Spinal cord (tissue), 10 donors: ENCODE data around the gene LHFPL6. TPM values are rescaled to one million over a fixed set of nuclear protein-coding genes. Genes with fewer than 3 reads are reported as not detected.

Experiments
- DNase-seq, 6 donors: peaks; one replicate each; pipeline versions ENCODE4 v3.0.0 to v3.0.0-alpha.2; 2013 to 2015; ENCODE audit warnings: low spot score in 6 of 6, low read depth in 4 of 6
- H3K27ac ChIP-seq: one replicate; pipeline ENCODE4 v1.5.1; 2013; ENCODE audit warnings: low read depth, low read length, control low read depth
- H3K27me3 ChIP-seq: one replicate; pipeline ENCODE4 v1.6.1; 2013; ENCODE audit warnings: low read length; ENCODE audit not compliant: control insufficient read depth, insufficient read depth
- H3K36me3 ChIP-seq: one replicate; pipeline ENCODE4 v1.6.1; 2013; ENCODE audit warnings: low read length; ENCODE audit not compliant: control insufficient read depth, insufficient read depth
- H3K4me1 ChIP-seq: one replicate; pipeline ENCODE4 v1.6.1; 2013; ENCODE audit warnings: low read length; ENCODE audit not compliant: control insufficient read depth, insufficient read depth
- H3K4me3 ChIP-seq: one replicate; pipeline ENCODE4 v1.5.1; 2013; ENCODE audit warnings: low read depth, low read length, control low read depth
- H3K9me3 ChIP-seq: one replicate; pipeline ENCODE4 v1.6.1; 2013; ENCODE audit warnings: low read length; ENCODE audit not compliant: control insufficient read depth, insufficient read depth
- WGBS: methylation state at CpG from one replicate; pipeline ENCODE4 v1.1.5; 2013; ENCODE audit warnings: missing lambda C conversion rate; ENCODE audit not compliant: insufficient coverage; 5-methylcytosine and 5-hydroxymethylcytosine counted together
- polyA plus RNA-seq, 2 donors: library from polyadenylated mRNA; unstranded; fragments of 120-200 nt; gene quantifications; one replicate each; pipeline ENCODE4 v1.2.1, GENCODE V29; 2013; ENCODE audit not compliant: insufficient read length in 2 of 2
- total RNA-seq, 2 donors: library from RNA; depleted of rRNA in 1 of 2; stranded (reverse); fragments of 120-200 nt in 1 of 2; fragments of >200 nt in 1 of 2; gene quantifications; one replicate each; pipeline versions ENCODE4 v1.2.3 to v1.2.4, GENCODE V29; 2013 to 2014
- donor health status: healthy.

LHFPL6 gene
- total and polyA plus RNA-seq, 4 donors = 49.6 to 190 (median 66.4) TPM

- H3K9me3 ChIP-seq = no peaks in the 10 kb centered on the region
- H3K27ac ChIP-seq = no peak overlapping the region
- H3K4me3 ChIP-seq = no peak overlapping the region
- 76% methylated on average over 10 of the region's 16 CpGs for WGBS
- DNase-seq = no peak
- H3K27me3 ChIP-seq = no peaks in the 10 kb centered on the region
- H3K36me3 ChIP-seq = no peaks in the 10 kb centered on the region
- H3K4me1 ChIP-seq = no peaks in the 10 kb centered on the region
Measured at GRCh38 chr13:39306639-39307589, 296.1 kb downstream of the LHFPL6 start.

- H3K4me1 ChIP-seq = no peaks in the 10 kb centered on the region
- H3K27me3 ChIP-seq = no peaks in the 10 kb centered on the region
- no peaks in the 10 kb centered on the region for H3K9me3 ChIP-seq
- DNase-seq = peak in 1 of 6 donors; percentile 27
- H3K4me3 ChIP-seq = no peak overlapping the region
- H3K27ac ChIP-seq = no peak overlapping the region
- 72% methylated on average over 2 of the region's 3 CpGs for WGBS
- no peaks in the 10 kb centered on the region for H3K36me3 ChIP-seq
Measured at GRCh38 chr13:39302820-39303219, 300.2 kb downstream of the LHFPL6 start.

GRCh38 chr13:39298951-39299350 lies 304.0 kb downstream of the LHFPL6 start:
- no peaks in the 10 kb centered on the region for H3K36me3 ChIP-seq
- no peaks in the 10 kb centered on the region for H3K27me3 ChIP-seq
- H3K27ac ChIP-seq = no peak overlapping the region

GRCh38 chr13:39297664-39298171 lies 305.3 kb downstream of the LHFPL6 start:
- H3K4me3 ChIP-seq = no peak overlapping the region
- H3K27ac ChIP-seq = no peak overlapping the region
- no peaks in the 10 kb centered on the region for H3K27me3 ChIP-seq
- no peaks in the 10 kb centered on the region for H3K36me3 ChIP-seq
- peaks cover 1% of the 10 kb centered on the region for H3K9me3 ChIP-seq
- H3K4me1 ChIP-seq = no peaks in the 10 kb centered on the region
- no peak for DNase-seq
- no CpG with 5 or more reads among the region's 2 CpGs for WGBS

More at GRCh38 chr13:39298951-39299350, 304.0 kb downstream of the LHFPL6 start:
- peaks cover 1% of the 10 kb centered on the region for H3K9me3 ChIP-seq
- H3K4me3 ChIP-seq = no peak overlapping the region
- H3K4me1 ChIP-seq = no peaks in the 10 kb centered on the region
- no peak for DNase-seq

GRCh38 chr13:39297023-39297422 lies 306.0 kb downstream of the LHFPL6 start:
- WGBS = no CpG with 5 or more reads among the region's 1 CpG
- no peak overlapping the region for H3K27ac ChIP-seq
- H3K4me3 ChIP-seq = no peak overlapping the region

GRCh38 chr13:39296193-39296592 lies 306.8 kb downstream of the LHFPL6 start:
- H3K27ac ChIP-seq = no peak overlapping the region
- H3K36me3 ChIP-seq = no peaks in the 10 kb centered on the region
- 50% methylated on average over 1 of the region's 2 CpGs for WGBS
- no peak overlapping the region for H3K4me3 ChIP-seq
- DNase-seq = no peak
- H3K4me1 ChIP-seq = no peaks in the 10 kb centered on the region
- peaks cover 1% of the 10 kb centered on the region for H3K9me3 ChIP-seq
- no peaks in the 10 kb centered on the region for H3K27me3 ChIP-seq

More at GRCh38 chr13:39297023-39297422, 306.0 kb downstream of the LHFPL6 start:
- no peak for DNase-seq
- Histone ChIP-seq H3K27me3 (no peaks in the 10 kb centered on the region), H3K4me1 (no peaks in the 10 kb centered on the region), H3K36me3 (no peaks in the 10 kb centered on the region), H3K9me3 (peaks cover 1% of the 10 kb centered on the region)

Other genes starting within 250 kb of the LHFPL6 start
- 10 to 100 TPM; 40.2 to 48.9 TPM for gene COG6, start 52.5 kb upstream of the LHFPL6 start, total RNA-seq
- gene COG6, start 52.5 kb upstream of the LHFPL6 start, polyA plus RNA-seq = 10 to 100 TPM; 23.4 to 27.0 TPM